ENCODE results near the gene CCDC6.

CCDC6 gene

DNA sequence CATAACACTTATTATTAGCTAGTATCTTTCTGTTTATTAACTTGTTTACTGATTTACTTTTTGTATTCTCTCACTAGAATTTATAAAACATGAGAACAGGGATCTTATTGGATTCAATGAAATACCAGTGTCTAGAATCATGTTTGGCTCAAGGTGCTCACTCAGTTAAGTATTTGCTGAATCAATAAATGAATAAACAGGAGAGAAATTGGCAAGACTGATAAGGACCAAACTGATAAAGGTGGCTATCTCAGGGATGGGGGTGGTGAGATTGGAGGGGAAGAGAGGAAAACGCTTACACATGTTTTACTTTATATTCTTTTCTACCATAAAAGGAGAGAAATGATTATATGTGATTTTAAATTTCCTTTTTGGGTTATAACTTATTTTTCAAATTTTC lies 43.3 kb upstream of the CCDC6 start:
- H3K9ac ChIP-seq (ENCODE audit: low read length), result no peak overlapping the region
- no peaks in the 10 kb centered on the region for H4K20me1 ChIP-seq (ENCODE audit: low read depth, low read length)
- no peaks in the 10 kb centered on the region for H3K79me2 ChIP-seq (ENCODE audit: insufficient read depth, low read length)
- TF ChIP-seq, protein P1, sequence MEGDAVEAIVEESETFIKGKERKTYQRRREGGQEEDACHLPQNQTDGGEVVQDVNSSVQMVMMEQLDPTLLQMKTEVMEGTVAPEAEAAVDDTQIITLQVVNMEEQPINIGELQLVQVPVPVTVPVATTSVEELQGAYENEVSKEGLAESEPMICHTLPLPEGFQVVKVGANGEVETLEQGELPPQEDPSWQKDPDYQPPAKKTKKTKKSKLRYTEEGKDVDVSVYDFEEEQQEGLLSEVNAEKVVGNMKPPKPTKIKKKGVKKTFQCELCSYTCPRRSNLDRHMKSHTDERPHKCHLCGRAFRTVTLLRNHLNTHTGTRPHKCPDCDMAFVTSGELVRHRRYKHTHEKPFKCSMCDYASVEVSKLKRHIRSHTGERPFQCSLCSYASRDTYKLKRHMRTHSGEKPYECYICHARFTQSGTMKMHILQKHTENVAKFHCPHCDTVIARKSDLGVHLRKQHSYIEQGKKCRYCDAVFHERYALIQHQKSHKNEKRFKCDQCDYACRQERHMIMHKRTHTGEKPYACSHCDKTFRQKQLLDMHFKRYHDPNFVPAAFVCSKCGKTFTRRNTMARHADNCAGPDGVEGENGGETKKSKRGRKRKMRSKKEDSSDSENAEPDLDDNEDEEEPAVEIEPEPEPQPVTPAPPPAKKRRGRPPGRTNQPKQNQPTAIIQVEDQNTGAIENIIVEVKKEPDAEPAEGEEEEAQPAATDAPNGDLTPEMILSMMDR (IDR thresholded peaks at IDR 0.05; ENCODE audit: insufficient read depth, low read length, poor library complexity, severe bottlenecking), result no peak
- no peak for TF ChIP-seq EZH2phosphoT487 (conservative IDR thresholded peaks at IDR 0.05; ENCODE audit: low read length)
- H2AFZ ChIP-seq (ENCODE audit: low read depth, low read length, severe bottlenecking), result no peak overlapping the region
- no peaks in the 10 kb centered on the region for H3K27me3 ChIP-seq (ENCODE audit: low read length)
- no peaks in the 10 kb centered on the region for H3K9me2 ChIP-seq (replicated peaks; ENCODE audit: insufficient read depth, low read length)
- no peaks in the 10 kb centered on the region for H3K36me3 ChIP-seq (ENCODE audit: low read length)
- H3K4me3 ChIP-seq (ENCODE audit: insufficient read depth, low read length, poor library complexity, severe bottlenecking), result no peak overlapping the region
- no peaks in the 10 kb centered on the region for H3F3A ChIP-seq (ENCODE audit: insufficient read depth)
- no peak overlapping the region for H3K4me2 ChIP-seq (ENCODE audit: low read depth, low read length, poor library complexity, severe bottlenecking)
- no peaks in the 10 kb centered on the region for H3K9me3 ChIP-seq (ENCODE audit: insufficient read depth, low read length)
- H3K27ac ChIP-seq (ENCODE audit: low read depth, low read length), result no peak overlapping the region

DNA sequence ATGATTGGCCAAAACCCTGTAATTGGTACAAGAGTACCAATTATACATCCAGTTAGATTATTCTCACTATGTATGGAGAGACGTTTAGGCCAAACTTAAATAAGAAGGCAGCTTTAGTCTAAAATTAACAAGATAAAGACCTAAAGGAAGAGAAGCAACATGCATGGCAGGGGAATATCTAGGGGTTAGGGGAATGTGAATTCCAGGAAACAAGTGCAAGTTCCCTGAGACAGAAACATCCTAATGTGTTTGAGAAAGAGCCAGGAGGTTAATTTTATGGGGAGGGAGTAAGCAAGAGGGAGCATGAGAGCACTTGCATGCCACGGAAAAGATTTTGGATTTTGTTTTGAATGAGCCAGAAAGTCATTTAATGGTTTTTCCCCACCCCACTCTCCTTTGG lies 39.6 kb upstream of the CCDC6 start:
- Histone ChIP-seq H4K20me1 (ENCODE audit: low read depth, low read length) (no peaks in the 10 kb centered on the region), H3K4me2 (ENCODE audit: low read depth, low read length, poor library complexity, severe bottlenecking) (no peak overlapping the region), H3K27me3 (ENCODE audit: low read length) (no peaks in the 10 kb centered on the region), H3K4me3 (ENCODE audit: insufficient read depth, low read length, poor library complexity, severe bottlenecking) (no peak overlapping the region), H3F3A (ENCODE audit: insufficient read depth) (no peaks in the 10 kb centered on the region), H3K36me3 (ENCODE audit: low read length) (no peaks in the 10 kb centered on the region), H3K9me3 (ENCODE audit: insufficient read depth, low read length) (no peaks in the 10 kb centered on the region), H3K27ac (ENCODE audit: low read depth, low read length) (no peak overlapping the region), H3K79me2 (ENCODE audit: insufficient read depth, low read length) (no peaks in the 10 kb centered on the region), H3K9ac (ENCODE audit: low read length) (no peak overlapping the region), H2AFZ (ENCODE audit: low read depth, low read length, severe bottlenecking) (no peak overlapping the region), H3K9me2 (replicated peaks; ENCODE audit: insufficient read depth, low read length) (no peaks in the 10 kb centered on the region)
- no peak for TF ChIP-seq EZH2phosphoT487 (conservative IDR thresholded peaks at IDR 0.05; ENCODE audit: low read length)
- TF ChIP-seq, protein P1 (IDR thresholded peaks at IDR 0.05; ENCODE audit: insufficient read depth, low read length, poor library complexity, severe bottlenecking), result no peak

DNA sequence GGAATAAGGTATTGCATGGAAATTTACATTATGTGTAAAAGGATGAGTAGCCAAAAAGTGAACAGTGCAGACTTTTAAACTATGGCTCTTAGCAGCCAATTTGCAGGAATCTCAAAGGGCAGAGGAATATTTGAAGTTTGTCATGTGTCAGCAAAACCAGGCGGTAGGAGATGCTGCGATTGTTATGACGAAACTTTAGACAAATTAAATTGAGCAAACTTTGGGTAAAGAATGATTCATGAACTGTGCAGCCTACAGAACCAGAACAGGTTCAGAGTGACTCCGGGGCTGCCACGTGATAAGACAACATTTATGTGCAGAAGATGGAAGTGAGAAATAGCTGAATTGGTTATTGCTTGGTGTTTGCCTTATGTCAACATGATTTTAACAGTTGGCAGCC lies 39.2 kb upstream of the CCDC6 start:
- no peaks in the 10 kb centered on the region for H3K9me2 ChIP-seq (replicated peaks; ENCODE audit: insufficient read depth, low read length)
- no peak for TF ChIP-seq EZH2phosphoT487 (conservative IDR thresholded peaks at IDR 0.05; ENCODE audit: low read length)
- TF ChIP-seq, protein P1 (IDR thresholded peaks at IDR 0.05; ENCODE audit: insufficient read depth, low read length, poor library complexity, severe bottlenecking), result no peak
- H3K79me2 ChIP-seq (ENCODE audit: insufficient read depth, low read length), result no peaks in the 10 kb centered on the region
- no peak overlapping the region for H3K4me2 ChIP-seq (ENCODE audit: low read depth, low read length, poor library complexity, severe bottlenecking)
- H3K36me3 ChIP-seq (ENCODE audit: low read length), result no peaks in the 10 kb centered on the region
- no peaks in the 10 kb centered on the region for H3K27me3 ChIP-seq (ENCODE audit: low read length)
- no peaks in the 10 kb centered on the region for H3K9me3 ChIP-seq (ENCODE audit: insufficient read depth, low read length)
- no peak overlapping the region for H3K4me3 ChIP-seq (ENCODE audit: insufficient read depth, low read length, poor library complexity, severe bottlenecking)
- no peaks in the 10 kb centered on the region for H4K20me1 ChIP-seq (ENCODE audit: low read depth, low read length)
- H3F3A ChIP-seq (ENCODE audit: insufficient read depth), result no peaks in the 10 kb centered on the region
- no peak overlapping the region for H2AFZ ChIP-seq (ENCODE audit: low read depth, low read length, severe bottlenecking)
- no peak overlapping the region for H3K27ac ChIP-seq (ENCODE audit: low read depth, low read length)
- no peak overlapping the region for H3K9ac ChIP-seq (ENCODE audit: low read length)
